DND-41 (cell line): Measurements from ENCODE around the gene CEP192.

Experiments used
- ATAC-seq: fragments of 200-7000 bp; cut with Tn5 transposase; 3 replicates; pipeline ENCODE4 v1.9.1; 2021; ENCODE audit warnings: low read depth; ENCODE audit not compliant: insufficient read depth
- DNase-seq: peaks from one replicate; pipeline ENCODE4 v3.0.0-alpha.2; 2020
- H2AFZ ChIP-seq: 2 replicates; pipeline ENCODE4 v1.6.0; 2012; ENCODE audit warnings: low read depth, low read length
- H3K27ac ChIP-seq: 2 replicates; pipeline ENCODE4 v1.5.1; 2012; ENCODE audit warnings: low read length, inconsistent platforms
- H3K27me3 ChIP-seq: fragments of 200-600 bp; sonication (generic); 2 replicates; pipeline ENCODE4 v1.6.0; 2012; ENCODE audit warnings: low read length, mild to moderate bottlenecking, inconsistent platforms; ENCODE audit not compliant: insufficient read depth, poor library complexity
- H3K36me3 ChIP-seq: 2 replicates; pipeline ENCODE4 v1.5.1; 2012; ENCODE audit warnings: low read length, inconsistent platforms; ENCODE audit not compliant: insufficient read depth
- H3K4me1 ChIP-seq: 2 replicates; pipeline ENCODE4 v1.5.1; 2012; ENCODE audit warnings: mild to moderate bottlenecking, low read length; ENCODE audit not compliant: insufficient read depth
- H3K4me2 ChIP-seq: 2 replicates; pipeline ENCODE4 v1.6.0; 2012; ENCODE audit warnings: mild to moderate bottlenecking, moderate library complexity, low read length, inconsistent platforms; ENCODE audit not compliant: insufficient read depth
- H3K4me3 ChIP-seq, 2 experiments: fragments of 200-600 bp in 1 of 2; shearing (Covaris generic) in 1 of 2; 2 replicates each; pipeline ENCODE4 v1.5.1; 2012 to 2016; ENCODE audit warnings: inconsistent platforms in 2 of 2, low read length in 2 of 2, mild to moderate bottlenecking in 2 of 2, low read depth in 1 of 2, moderate library complexity in 1 of 2
- H3K79me2 ChIP-seq: 2 replicates; pipeline ENCODE4 v1.6.0; 2012; ENCODE audit warnings: low read length, inconsistent platforms; ENCODE audit not compliant: insufficient read depth
- H3K9ac ChIP-seq: 2 replicates; pipeline ENCODE4 v1.6.0; 2012; ENCODE audit warnings: low read depth, mild to moderate bottlenecking, inconsistent platforms, low read length, moderate library complexity
- H3K9me3 ChIP-seq: 2 replicates; pipeline ENCODE4 v1.5.1; 2012; ENCODE audit warnings: low read length, moderate library complexity, mild to moderate bottlenecking, inconsistent platforms; ENCODE audit not compliant: insufficient read depth, severe bottlenecking
- H4K20me1 ChIP-seq: 2 replicates; pipeline ENCODE4 v1.6.0; 2012; ENCODE audit warnings: low read length; ENCODE audit not compliant: insufficient read depth
- CTCF ChIP-seq: IDR thresholded peaks from 2 replicates; pipeline ENCODE4 v1.5.1; 2012; ENCODE audit warnings: borderline replicate concordance, low read length, moderate library complexity, mild to moderate bottlenecking; ENCODE audit not compliant: poor library complexity, severe bottlenecking; ENCODE audit errors: extremely low read depth
- EZH2 ChIP-seq: IDR thresholded peaks from 3 replicates; pipeline ENCODE4 v1.6.1; 2012; ENCODE audit warnings: borderline replicate concordance, low read depth, mild to moderate bottlenecking, moderate library complexity, low read length, inconsistent platforms; ENCODE audit not compliant: severe bottlenecking

CEP192 gene

DNA sequence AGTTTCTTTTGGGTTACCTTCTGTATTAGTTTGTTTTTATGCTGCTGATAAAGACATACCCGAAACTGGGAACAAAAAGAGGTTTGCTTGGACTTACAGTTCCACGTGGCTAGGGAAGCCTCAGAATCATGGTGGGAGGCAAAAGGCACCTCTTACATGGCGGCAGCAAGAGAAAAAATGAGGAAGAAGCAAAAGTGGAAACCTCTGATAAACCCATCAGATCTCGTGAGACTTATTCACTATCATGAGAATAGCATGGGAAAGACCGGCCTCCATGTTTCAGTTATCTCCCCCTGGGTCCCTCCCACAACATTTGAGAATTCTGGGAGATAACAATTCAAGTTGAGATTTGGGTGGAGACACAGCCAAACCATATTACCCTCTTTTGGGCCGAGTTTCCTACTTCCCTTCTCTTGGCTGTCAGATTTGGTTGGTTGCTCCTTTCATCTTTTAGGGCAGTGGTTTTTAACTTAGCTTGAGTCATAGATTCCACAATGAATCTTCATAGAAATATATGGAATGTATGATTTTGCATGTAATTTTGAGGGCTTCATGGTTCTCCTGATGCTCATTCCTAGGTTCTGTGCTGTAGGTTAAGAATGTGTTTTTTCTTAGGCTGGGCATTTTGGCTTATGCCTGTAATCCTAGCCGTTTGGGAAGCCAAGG lies 44.2 kb downstream of the CEP192 start:
- no peaks in the 10 kb centered on the region for H3K9me3 ChIP-seq
- no peaks in the 10 kb centered on the region for H3K27me3 ChIP-seq
- no peak overlapping the region for H3K27ac ChIP-seq
- no peak overlapping the region for H3K9ac ChIP-seq
- peaks cover 20% of the 10 kb centered on the region for H3K79me2 ChIP-seq
- H3K36me3 ChIP-seq, result peaks cover 92% of the 10 kb centered on the region
- DNase-seq, result no peak
- H4K20me1 ChIP-seq, result peaks cover 4% of the 10 kb centered on the region; the same call in 1 of the 2 replicates
- H3K4me3 ChIP-seq, result no peak overlapping the region
- no peak overlapping the region for H3K4me2 ChIP-seq
- TF ChIP-seq CTCF, result no peak
- TF ChIP-seq EZH2, result no peak
- H3K4me1 ChIP-seq, result no peaks in the 10 kb centered on the region
- no peak overlapping the region for H2AFZ ChIP-seq
- no peak for ATAC-seq

DNA sequence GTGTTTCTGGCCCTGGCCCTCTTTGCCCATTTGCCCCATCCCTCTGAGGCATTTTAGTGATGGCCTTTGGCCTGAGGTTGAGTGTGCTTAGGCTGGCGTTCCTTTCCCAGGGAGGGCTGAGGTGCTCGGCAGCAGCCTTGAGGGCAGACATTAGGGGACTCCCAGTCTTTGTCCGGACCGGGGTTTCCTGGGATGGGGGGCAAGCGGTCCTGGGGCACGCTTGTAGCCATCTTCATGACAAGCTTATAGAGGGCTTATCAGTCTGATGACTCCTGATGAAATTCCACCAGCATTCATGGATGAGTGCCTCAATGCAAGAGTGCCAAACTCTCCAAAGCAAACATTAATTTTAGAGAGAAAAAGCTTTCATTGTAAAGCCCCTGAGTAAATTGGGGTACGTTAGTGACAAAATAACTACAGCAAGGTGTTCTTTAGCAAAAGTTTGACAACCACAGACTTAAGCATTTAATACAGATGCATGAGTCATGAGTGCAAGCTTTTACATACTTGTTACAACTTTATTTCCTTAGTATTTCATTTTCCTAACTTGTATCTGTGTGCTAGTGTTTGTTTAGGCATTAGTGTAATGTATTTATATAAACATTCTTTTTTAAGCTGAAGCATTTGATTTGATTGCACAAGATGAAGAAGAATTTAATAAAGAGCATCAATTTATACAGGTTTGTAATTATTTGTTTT lies 45.6 kb downstream of the CEP192 start:
- H4K20me1 ChIP-seq, result peaks cover 4% of the 10 kb centered on the region; the same call in 1 of the 2 replicates
- peaks cover 15% of the 10 kb centered on the region for H3K79me2 ChIP-seq
- H3K4me1 ChIP-seq, result no peaks in the 10 kb centered on the region
- DNase-seq (no peak), ATAC-seq (no peak)
- no peak overlapping the region for H3K4me3 ChIP-seq
- no peaks in the 10 kb centered on the region for H3K27me3 ChIP-seq
- no peak overlapping the region for H2AFZ ChIP-seq
- H3K4me2 ChIP-seq, result no peak overlapping the region
- H3K36me3 ChIP-seq, result peaks cover 95% of the 10 kb centered on the region
- peaks cover 4% of the 10 kb centered on the region for H3K9me3 ChIP-seq
- no peak overlapping the region for H3K9ac ChIP-seq
- no peak for TF ChIP-seq CTCF
- no peak for TF ChIP-seq EZH2
- H3K27ac ChIP-seq, result no peak overlapping the region

- Histone ChIP-seq H3K27me3 (no peaks in the 10 kb centered on the region), H3K79me2 (peaks cover 18% of the 10 kb centered on the region), H3K27ac (no peak overlapping the region), H3K36me3 (peaks cover 94% of the 10 kb centered on the region), H3K9me3 (peaks cover 8% of the 10 kb centered on the region), H3K4me2 (no peak overlapping the region), H4K20me1 (0 out of 2 replicates have a peak, but pooled peaks cover 4% of the 10 kb centered on the region), H3K4me3 (no peak overlapping the region), H3K9ac (no peak overlapping the region), H2AFZ (no peak overlapping the region), H3K4me1 (no peaks in the 10 kb centered on the region)
- no peak for TF ChIP-seq EZH2
- no peak for TF ChIP-seq CTCF
- DNase-seq (no peak), ATAC-seq (no peak)
Measured at GRCh38 chr18:13039806-13040205, 48.6 kb downstream of the CEP192 start.
